Mesendoderm (in vitro differentiated cells): ENCODE results near the gene TGFB2.
A peak's percentile ranks its signal among the peaks of the same experiment; 100 is the strongest.

Experiments used
- DNase-seq: peaks from one replicate; pipeline ENCODE4 v3.0.0; 2013
- H2AK5ac ChIP-seq: 2 replicates; pipeline ENCODE4 v1.6.1; 2013; ENCODE audit warnings: low read length, inconsistent platforms
- H2BK120ac ChIP-seq: 2 replicates; pipeline ENCODE4 v1.6.1; 2013; ENCODE audit warnings: low read depth, mild to moderate bottlenecking, low read length, moderate library complexity, mixed read lengths
- H2BK15ac ChIP-seq: replicated peaks from 2 replicates; pipeline ENCODE4 v1.6.1; 2013; ENCODE audit warnings: low read depth, mild to moderate bottlenecking, moderate library complexity
- H2BK5ac ChIP-seq: 2 replicates; pipeline ENCODE4 v1.6.1; 2013; ENCODE audit warnings: low read length, inconsistent platforms
- H3K18ac ChIP-seq: 2 replicates; pipeline ENCODE4 v1.6.1; 2013; ENCODE audit warnings: mild to moderate bottlenecking, low read length, mixed read lengths
- H3K23ac ChIP-seq: one replicate; pipeline ENCODE4 v1.6.1; 2013; ENCODE audit warnings: low read length
- H3K27ac ChIP-seq: 2 replicates; pipeline ENCODE4 v1.5.1; 2013; ENCODE audit warnings: low read depth, mild to moderate bottlenecking, inconsistent platforms, low read length, moderate library complexity
- H3K27me3 ChIP-seq: 2 replicates; pipeline ENCODE4 v1.6.1; 2013; ENCODE audit warnings: low read length, control low read depth, mild to moderate bottlenecking, inconsistent platforms; ENCODE audit not compliant: insufficient read depth, poor library complexity
- H3K36me3 ChIP-seq: 2 replicates; pipeline ENCODE4 v1.6.1; 2013; ENCODE audit warnings: low read length, inconsistent platforms; ENCODE audit not compliant: control insufficient read depth, insufficient read depth
- H3K4ac ChIP-seq: one replicate; pipeline ENCODE4 v1.6.1; 2013; ENCODE audit warnings: low read depth, mild to moderate bottlenecking, low read length, moderate library complexity
- H3K4me1 ChIP-seq: 2 replicates; pipeline ENCODE4 v1.6.1; 2013; ENCODE audit warnings: low read depth, low read length, inconsistent platforms; ENCODE audit not compliant: control insufficient read depth
- H3K4me2 ChIP-seq: 2 replicates; pipeline ENCODE4 v1.6.1; 2013; ENCODE audit warnings: low read length
- H3K4me3 ChIP-seq: 2 replicates; pipeline ENCODE4 v1.5.1; 2013; ENCODE audit warnings: mild to moderate bottlenecking, low read length
- H3K56ac ChIP-seq: one replicate; pipeline ENCODE4 v1.6.1; 2013; ENCODE audit warnings: low read length
- H3K79me1 ChIP-seq: 2 replicates; pipeline ENCODE4 v1.6.1; 2013; ENCODE audit warnings: low read length, inconsistent platforms
- H3K79me2 ChIP-seq: 2 replicates; pipeline ENCODE4 v1.6.1; 2013; ENCODE audit warnings: mild to moderate bottlenecking, low read length; ENCODE audit not compliant: control insufficient read depth, insufficient read depth
- H3K9ac ChIP-seq: 2 replicates; pipeline ENCODE4 v1.6.1; 2013; ENCODE audit warnings: low read length, inconsistent platforms
- H4K5ac ChIP-seq: one replicate; pipeline ENCODE4 v1.6.1; 2013; ENCODE audit warnings: low read length
- H4K8ac ChIP-seq: one replicate; pipeline ENCODE4 v1.6.1; 2013; ENCODE audit warnings: low read depth, mild to moderate bottlenecking, control low read depth, low read length, moderate library complexity
- WGBS: extraction: QIAGEN DNeasy Blood & Tissue Kit; methylation state at CpG from one replicate; pipeline ENCODE4 v1.1.7; 2013; ENCODE audit warnings: low lambda C conversion rate, missing lambda C conversion rate; ENCODE audit not compliant: insufficient coverage; ENCODE audit errors: extremely low coverage; 5-methylcytosine and 5-hydroxymethylcytosine counted together

TGFB2 gene

DNA sequence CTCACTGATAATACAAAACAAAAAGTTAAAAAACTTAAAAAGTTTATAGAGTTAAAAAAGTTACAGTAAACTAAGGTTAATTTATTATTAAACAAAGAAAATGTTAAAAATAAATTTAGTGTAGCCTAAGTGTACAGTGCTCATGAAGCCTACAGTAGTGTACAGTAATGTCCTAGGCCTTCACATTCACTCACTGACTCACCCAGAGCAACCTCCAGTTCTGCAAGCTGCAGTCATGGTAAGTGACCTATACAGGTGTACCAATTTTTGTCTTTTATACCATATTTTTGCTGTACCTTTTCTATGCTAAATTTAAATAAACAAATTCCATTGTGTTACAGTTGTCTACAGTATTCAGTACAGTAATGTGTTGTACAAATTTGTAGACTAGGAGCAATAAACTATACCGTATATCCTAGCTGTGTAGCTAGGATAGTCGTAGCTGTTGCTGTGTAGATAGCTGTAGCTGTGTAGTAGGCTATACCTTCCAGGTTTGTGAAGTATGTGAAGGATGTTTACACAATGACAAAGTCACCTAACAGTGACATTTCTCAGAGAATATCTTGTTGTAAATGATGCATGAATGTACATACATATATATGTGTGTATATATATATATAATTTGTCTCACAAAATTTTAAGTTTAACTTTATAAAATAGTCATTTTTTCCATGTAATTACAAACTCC lies 140.2 kb downstream of the TGFB2 start:
- H2BK5ac ChIP-seq = no peak overlapping the region
- WGBS = no CpG with 5 or more reads among the region's 2 CpGs
- H2BK120ac ChIP-seq = no peak overlapping the region

GRCh38 chr1:218488531-218488930 lies 143.4 kb downstream of the TGFB2 start:
- no CpG with 5 or more reads among the region's 3 CpGs for WGBS
- Histone ChIP-seq H3K23ac (no peak overlapping the region), H3K79me1 (no peaks in the 10 kb centered on the region), H2AK5ac (no peak overlapping the region), H4K8ac (no peak overlapping the region), H3K27me3 (no peaks in the 10 kb centered on the region), H3K27ac (no peak overlapping the region), H3K4ac (no peak overlapping the region), H3K36me3 (no peaks in the 10 kb centered on the region), H2BK5ac (no peak overlapping the region), H2BK15ac (no peak overlapping the region), H3K9ac (no peak overlapping the region), H3K4me1 (peaks cover 2% of the 10 kb centered on the region), H3K18ac (no peak overlapping the region), H3K79me2 (no peaks in the 10 kb centered on the region), H3K56ac (no peak overlapping the region), H4K5ac (no peak overlapping the region), H3K4me2 (no peak overlapping the region), H2BK120ac (no peak overlapping the region), H3K4me3 (no peak overlapping the region)
- DNase-seq = no peak

More for the DNA sequence above, 140.2 kb downstream of the TGFB2 start:
- peaks cover 2% of the 10 kb centered on the region for H3K4me1 ChIP-seq
- no peak for DNase-seq
- H3K36me3 ChIP-seq = no peaks in the 10 kb centered on the region
- H3K4me2 ChIP-seq = no peak overlapping the region
- H4K8ac ChIP-seq = no peak overlapping the region
- no peak overlapping the region for H3K4me3 ChIP-seq
- H3K4ac ChIP-seq = no peak overlapping the region
- no peaks in the 10 kb centered on the region for H3K79me1 ChIP-seq
- H3K27me3 ChIP-seq = no peaks in the 10 kb centered on the region
- no peaks in the 10 kb centered on the region for H3K79me2 ChIP-seq
- no peak overlapping the region for H2BK15ac ChIP-seq
- no peak overlapping the region for H3K18ac ChIP-seq
- H2AK5ac ChIP-seq = no peak overlapping the region
- no peak overlapping the region for H3K56ac ChIP-seq
- H4K5ac ChIP-seq = no peak overlapping the region
- no peak overlapping the region for H3K9ac ChIP-seq
- no peak overlapping the region for H3K23ac ChIP-seq
- no peak overlapping the region for H3K27ac ChIP-seq

- no CpG with 5 or more reads among the region's 3 CpGs for WGBS
Observed at GRCh38 chr1:218488986-218489385, 143.8 kb downstream of the TGFB2 start.

GRCh38 chr1:218490406-218490922 lies 145.3 kb downstream of the TGFB2 start:
- no peak overlapping the region for H2AK5ac ChIP-seq
- no peak overlapping the region for H3K56ac ChIP-seq
- no peak overlapping the region for H3K4me3 ChIP-seq
- H2BK15ac ChIP-seq = peak overlapping the region; percentile 57
- H3K27me3 ChIP-seq = no peaks in the 10 kb centered on the region
- no CpG with 5 or more reads among the region's 1 CpG for WGBS
- no peak overlapping the region for H4K8ac ChIP-seq
- no peak overlapping the region for H4K5ac ChIP-seq
- no peaks in the 10 kb centered on the region for H3K79me2 ChIP-seq
- no peak overlapping the region for H2BK5ac ChIP-seq
- H3K23ac ChIP-seq = no peak overlapping the region
- peak overlapping the region; percentile 35 for H2BK120ac ChIP-seq
- no peaks in the 10 kb centered on the region for H3K79me1 ChIP-seq
- H3K4ac ChIP-seq = no peak overlapping the region
- H3K9ac ChIP-seq = no peak overlapping the region
- peaks cover 6% of the 10 kb centered on the region for H3K4me1 ChIP-seq
- no peak overlapping the region for H3K18ac ChIP-seq
- H3K36me3 ChIP-seq = no peaks in the 10 kb centered on the region
- no peak overlapping the region for H3K27ac ChIP-seq
- no peak for DNase-seq
- H3K4me2 ChIP-seq = no peak overlapping the region

More at GRCh38 chr1:218488986-218489385, 143.8 kb downstream of the TGFB2 start:
- H2BK15ac ChIP-seq = no peak overlapping the region
- peak; percentile 59 for DNase-seq
- H3K36me3 ChIP-seq = no peaks in the 10 kb centered on the region
- H2BK5ac ChIP-seq = no peak overlapping the region
- H3K4me1 ChIP-seq = peaks cover 2% of the 10 kb centered on the region
- no peak overlapping the region for H3K4me3 ChIP-seq
- no peak overlapping the region for H2AK5ac ChIP-seq
- H3K18ac ChIP-seq = no peak overlapping the region
- H3K4me2 ChIP-seq = no peak overlapping the region
- no peak overlapping the region for H3K9ac ChIP-seq
- no peaks in the 10 kb centered on the region for H3K27me3 ChIP-seq
- H4K8ac ChIP-seq = no peak overlapping the region
- H3K56ac ChIP-seq = no peak overlapping the region
- H2BK120ac ChIP-seq = no peak overlapping the region
- no peak overlapping the region for H4K5ac ChIP-seq
- no peaks in the 10 kb centered on the region for H3K79me2 ChIP-seq
- no peak overlapping the region for H3K4ac ChIP-seq
- no peaks in the 10 kb centered on the region for H3K79me1 ChIP-seq
- H3K27ac ChIP-seq = no peak overlapping the region
- no peak overlapping the region for H3K23ac ChIP-seq

GRCh38 chr1:218492874-218493273 lies 147.7 kb downstream of the TGFB2 start:
- H4K5ac ChIP-seq = no peak overlapping the region
- H4K8ac ChIP-seq = no peak overlapping the region
- H3K56ac ChIP-seq = no peak overlapping the region
- H3K27ac ChIP-seq = no peak overlapping the region
- H3K36me3 ChIP-seq = no peaks in the 10 kb centered on the region
- peaks cover 6% of the 10 kb centered on the region for H3K4me1 ChIP-seq
- no peak overlapping the region for H2BK120ac ChIP-seq
- no peak overlapping the region for H3K23ac ChIP-seq
- H2BK15ac ChIP-seq = peak overlapping the region; percentile 78
- no peak for DNase-seq
- no peak overlapping the region for H3K9ac ChIP-seq
- no peak overlapping the region for H2BK5ac ChIP-seq
- WGBS = no CpG with 5 or more reads among the region's 2 CpGs
- no peak overlapping the region for H3K4me2 ChIP-seq
- H3K27me3 ChIP-seq = no peaks in the 10 kb centered on the region
- H3K79me2 ChIP-seq = no peaks in the 10 kb centered on the region
- H3K18ac ChIP-seq = no peak overlapping the region
- H3K4me3 ChIP-seq = no peak overlapping the region
- H3K79me1 ChIP-seq = no peaks in the 10 kb centered on the region
- no peak overlapping the region for H2AK5ac ChIP-seq
- H3K4ac ChIP-seq = no peak overlapping the region

- H4K8ac ChIP-seq = no peak overlapping the region
- no peak overlapping the region for H2AK5ac ChIP-seq
- H3K56ac ChIP-seq = no peak overlapping the region
- H3K79me1 ChIP-seq = no peaks in the 10 kb centered on the region
- H3K4me2 ChIP-seq = no peak overlapping the region
- no peak overlapping the region for H3K18ac ChIP-seq
- no peaks in the 10 kb centered on the region for H3K27me3 ChIP-seq
- no peak overlapping the region for H4K5ac ChIP-seq
- H3K23ac ChIP-seq = no peak overlapping the region
- no CpG with 5 or more reads among the region's 2 CpGs for WGBS
- no peak overlapping the region for H2BK5ac ChIP-seq
- H3K79me2 ChIP-seq = no peaks in the 10 kb centered on the region
- H3K9ac ChIP-seq = no peak overlapping the region
- H3K4me3 ChIP-seq = no peak overlapping the region
- no peak overlapping the region for H2BK15ac ChIP-seq
- no peak for DNase-seq
- no peak overlapping the region for H3K4ac ChIP-seq
- H3K27ac ChIP-seq = no peak overlapping the region
- H3K36me3 ChIP-seq = no peaks in the 10 kb centered on the region
- H2BK120ac ChIP-seq = no peak overlapping the region
- peaks cover 11% of the 10 kb centered on the region for H3K4me1 ChIP-seq
Observed at GRCh38 chr1:218493986-218494385, 148.8 kb downstream of the TGFB2 start.
